ENCODE results near the gene FMO1.
"Not testable (repeated sequence)": the region's sequence is repeated elsewhere in the genome, so short reads cannot be mapped to it uniquely, and the experiment has no call there.

The FMO1 gene

DNA sequence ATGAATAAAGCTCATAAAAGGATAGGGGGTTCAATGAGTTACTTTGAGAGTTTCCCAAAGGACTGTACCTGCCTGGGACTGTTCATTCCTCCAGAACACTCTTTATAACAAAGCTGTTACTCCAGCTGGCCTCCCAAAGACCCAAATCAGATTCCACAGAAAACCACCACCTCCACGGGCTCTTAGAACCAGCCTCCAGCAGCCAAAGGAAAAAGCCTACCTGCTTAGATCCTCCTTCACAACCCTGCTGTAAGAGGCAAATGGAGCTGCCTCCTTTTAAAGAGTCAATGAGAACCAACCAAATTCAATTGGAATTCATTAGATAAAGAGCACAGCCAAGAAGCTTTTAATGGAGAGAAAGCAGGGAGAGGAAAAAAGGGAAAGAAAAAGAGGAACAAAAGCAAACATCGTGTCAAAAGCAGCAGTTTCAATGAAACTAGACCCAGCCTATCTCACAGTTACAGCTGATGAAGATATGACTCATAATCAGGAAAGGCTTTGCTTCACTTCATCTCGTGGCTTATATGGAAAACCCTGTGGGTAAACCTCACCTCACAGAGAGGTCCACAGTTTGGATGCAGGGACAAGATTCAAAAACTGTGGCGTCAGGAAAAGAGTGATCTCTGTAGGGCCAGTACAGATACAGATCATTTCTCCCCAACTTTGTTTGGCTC, 37.9 kb downstream of the FMO1 start:
- DNase-seq = no peak

DNA sequence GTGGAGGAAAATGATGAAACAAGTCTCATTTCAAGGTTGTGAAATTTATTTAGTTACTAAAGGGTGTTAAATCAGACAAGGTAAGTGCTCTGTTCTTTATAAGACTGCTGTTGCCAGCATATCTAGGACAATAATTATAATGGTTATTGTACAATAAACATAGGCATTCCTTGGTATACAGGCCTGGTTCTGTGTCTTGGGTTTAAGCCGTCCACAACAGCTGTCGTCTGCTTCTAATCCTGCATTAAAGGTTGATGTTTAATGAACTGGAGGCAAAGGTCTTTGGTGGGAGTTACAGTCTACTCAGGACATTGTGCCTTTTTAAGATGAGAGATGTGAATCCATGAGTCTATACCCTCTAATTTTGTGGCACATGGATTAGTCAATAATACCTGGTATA, 42.3 kb downstream of the FMO1 start:
- no peak for DNase-seq

- no peak for DNase-seq
These were observed 44.5 kb downstream of the FMO1 start for GRCh38 chr1:171292799-171293198.

GRCh38 chr1:171295383-171295782, 47.1 kb downstream of the FMO1 start:
- not testable (repeated sequence) for DNase-seq

DNA sequence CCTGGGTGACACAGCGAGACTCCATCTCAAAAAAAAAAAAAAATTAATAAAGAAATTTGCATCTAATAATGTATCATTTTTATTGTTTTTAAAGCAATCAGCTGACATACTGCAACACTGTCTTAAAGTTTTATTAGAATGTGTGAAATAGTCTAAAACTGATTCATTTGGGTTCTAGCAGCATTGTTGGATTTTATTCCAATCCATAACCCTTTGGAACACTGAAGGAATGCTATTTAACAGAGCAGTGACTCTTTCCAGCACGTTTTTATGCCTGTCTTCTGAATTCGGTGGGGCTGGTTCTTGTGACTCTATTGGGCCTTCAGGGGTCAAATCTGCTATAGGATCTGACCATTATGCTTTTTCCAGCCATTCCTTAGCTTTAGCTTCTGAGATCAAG, 47.5 kb downstream of the FMO1 start:
- DNase-seq = no peak

GRCh38 chr1:171296897-171297296, 48.6 kb downstream of the FMO1 start:
- DNase-seq = no peak

- DNase-seq = no peak
These were observed 50.4 kb downstream of the FMO1 start for GRCh38 chr1:171298696-171299095.

GRCh38 chr1:171299342-171299741, 51.0 kb downstream of the FMO1 start:
- no peak for DNase-seq

DNA sequence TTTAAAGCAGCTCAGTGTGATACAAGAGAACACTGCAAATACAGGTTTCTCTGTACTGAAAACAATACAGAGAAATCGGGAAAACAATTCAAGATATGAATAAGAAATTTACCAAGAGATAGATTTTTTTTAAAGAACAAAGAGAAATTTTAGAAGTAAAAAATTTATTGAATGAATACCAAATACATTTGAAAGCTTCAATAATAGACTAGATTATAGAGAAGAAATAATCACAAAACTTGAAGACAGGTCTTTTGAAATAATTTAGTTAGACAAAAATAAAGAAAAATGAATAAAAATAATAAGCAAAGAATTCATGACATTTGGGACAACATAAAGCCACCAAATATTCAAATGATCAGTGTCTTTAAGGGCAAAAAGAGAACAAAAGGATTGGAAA, 52.1 kb downstream of the FMO1 start:
- no peak for DNase-seq

DNA sequence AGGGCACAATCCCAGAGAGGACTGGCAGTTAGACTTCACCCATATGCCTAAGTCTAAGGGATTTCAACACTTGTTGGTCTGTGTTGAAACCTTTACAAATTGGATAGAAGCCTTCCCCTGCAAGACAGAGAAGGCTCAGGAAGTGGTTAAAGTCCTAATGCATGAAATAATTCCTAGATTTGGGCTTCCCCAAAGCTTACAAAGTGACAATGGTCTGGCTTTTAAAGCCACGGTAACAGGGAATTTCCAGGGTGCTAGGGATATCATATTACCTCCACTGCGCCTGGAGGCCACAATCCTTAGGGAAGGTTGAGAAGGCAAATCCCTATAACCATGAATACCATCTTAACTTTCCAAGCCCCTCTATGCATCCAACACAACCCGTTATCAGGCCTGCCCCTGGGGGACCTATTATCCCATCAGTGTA, 62.4 kb downstream of the FMO1 start:
- DNase-seq = no peak

GRCh38 chr1:171311771-171312558, 63.7 kb downstream of the FMO1 start:
- no peak for DNase-seq

- DNase-seq = no peak
These were observed 65.1 kb downstream of the FMO1 start for GRCh38 chr1:171313319-171313834.

GRCh38 chr1:171313835-171314320, 65.6 kb downstream of the FMO1 start, which contains the start of gene FMO4:
TSS of gene FMO4 (plus strand) at chr1:171314183. CDS start at chr1:171319826, 5,643 bp downstream.
- DNase-seq = peak; percentile 63

GRCh38 chr1:171329251-171329650, 81.0 kb downstream of the FMO1 start:
- no peak for DNase-seq

DNA sequence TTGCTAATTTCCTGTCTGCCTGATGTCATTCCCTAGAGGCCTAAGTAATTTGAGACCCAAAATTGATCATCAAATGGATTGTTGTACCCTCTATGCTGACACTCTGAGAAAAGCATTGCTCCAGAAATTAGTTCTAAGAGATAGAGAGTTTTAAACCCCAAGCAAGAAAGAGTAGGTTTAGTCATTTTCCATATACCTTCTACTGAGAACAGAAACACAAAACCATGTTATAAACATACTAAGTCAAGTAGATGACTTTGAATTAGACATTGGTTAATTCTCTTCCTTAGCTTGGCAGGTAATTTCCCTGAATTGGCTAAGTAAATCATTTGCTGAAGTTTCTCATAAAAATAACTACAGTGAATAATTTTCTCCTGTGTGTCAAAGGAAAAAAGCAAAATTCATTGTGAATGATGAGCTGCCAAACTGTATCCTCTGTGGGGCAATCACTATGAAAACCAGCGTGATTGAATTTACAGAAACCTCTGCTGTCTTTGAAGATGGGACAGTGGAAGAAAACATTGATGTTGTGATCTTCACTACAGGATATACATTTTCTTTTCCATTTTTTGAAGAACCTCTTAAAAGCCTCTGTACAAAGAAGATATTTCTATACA, 85.8 kb downstream of the FMO1 start:
- no peak for DNase-seq
